Glutamatergic neuron (in vitro differentiated cells): Measurements from ENCODE around the gene STK17B. TPM values are rescaled to one million over a fixed set of nuclear protein-coding genes. Genes with fewer than 3 reads are reported as not detected.

Experiments used
- DNase-seq: peaks from one replicate; pipeline ENCODE4 v3.0.0; 2022
- H3K27ac Mint-ChIP-seq: one replicate; pipeline ENCODE4 v1.8.0; 2020; ENCODE audit warnings: mild to moderate bottlenecking, mixed read lengths, inconsistent platforms; ENCODE audit not compliant: unreplicated experiment
- H3K27me3 Mint-ChIP-seq: one replicate; pipeline ENCODE4 v1.8.0; 2020; ENCODE audit warnings: mild to moderate bottlenecking, moderate library complexity, mixed read lengths, inconsistent platforms; ENCODE audit not compliant: unreplicated experiment
- H3K36me3 Mint-ChIP-seq: one replicate; pipeline ENCODE4 v1.8.0; 2020; ENCODE audit warnings: mild to moderate bottlenecking, mixed read lengths, inconsistent platforms; ENCODE audit not compliant: unreplicated experiment
- H3K4me1 Mint-ChIP-seq: one replicate; pipeline ENCODE4 v1.8.0; 2020; ENCODE audit warnings: mild to moderate bottlenecking, low read depth, mixed read lengths, inconsistent platforms; ENCODE audit not compliant: unreplicated experiment
- H3K4me3 Mint-ChIP-seq: one replicate; pipeline ENCODE4 v1.8.0; 2020; ENCODE audit warnings: mild to moderate bottlenecking, mixed read lengths, inconsistent platforms; ENCODE audit not compliant: unreplicated experiment
- H3K9me3 Mint-ChIP-seq: one replicate; pipeline ENCODE4 v1.8.0; 2020; ENCODE audit warnings: mild to moderate bottlenecking, moderate library complexity, mixed read lengths, inconsistent platforms; ENCODE audit not compliant: unreplicated experiment
- total RNA-seq: library from RNA; stranded (reverse); fragmentation: NEBNext Ultra II Directional; extraction: Animal tissue kit (Norgen Biotek cat#: 25700); gene quantifications from one replicate; pipeline ENCODE4 v1.2.1, GENCODE V29; 2021; ENCODE audit not compliant: unreplicated experiment
- TF ChIP-seq, protein P1 (sequence below): fragments of 200-600 bp; sonication (generic); IDR thresholded peaks from one replicate; pipeline ENCODE4 v1.5.0; 2021; ENCODE audit not compliant: partially characterized antibody, unreplicated experiment

STK17B gene
- total RNA-seq, 1 donor from 2014 or later, result 2.5 TPM

DNA sequence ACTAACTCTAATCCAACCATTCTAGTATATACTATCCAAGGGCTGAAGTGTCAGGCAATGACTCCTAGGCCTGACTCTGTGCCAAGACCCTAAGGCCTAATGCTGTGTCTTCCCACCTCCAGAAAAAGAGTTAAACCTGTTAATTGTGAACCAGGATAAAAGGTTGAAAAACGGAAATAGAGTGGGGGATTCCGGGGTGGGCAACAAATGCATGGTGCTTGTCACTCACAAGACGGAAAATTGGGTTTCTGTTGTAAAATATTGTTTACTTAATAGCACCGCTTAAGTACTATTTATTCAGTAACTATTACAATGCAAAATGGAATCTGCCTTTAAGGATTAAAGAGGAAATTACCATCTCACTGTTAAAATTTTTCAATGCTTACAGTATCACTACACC lies 3.2 kb downstream of the STK17B start:
- Mint-ChIP-seq H3K27ac (no peak overlapping the region), H3K4me1 (peaks cover 6% of the 10 kb centered on the region), H3K9me3 (peaks cover 2% of the 10 kb centered on the region), H3K27me3 (no peaks in the 10 kb centered on the region), H3K36me3 (no peaks in the 10 kb centered on the region), H3K4me3 (no peak overlapping the region)
- DNase-seq, result no peak
- TF ChIP-seq, protein P1, sequence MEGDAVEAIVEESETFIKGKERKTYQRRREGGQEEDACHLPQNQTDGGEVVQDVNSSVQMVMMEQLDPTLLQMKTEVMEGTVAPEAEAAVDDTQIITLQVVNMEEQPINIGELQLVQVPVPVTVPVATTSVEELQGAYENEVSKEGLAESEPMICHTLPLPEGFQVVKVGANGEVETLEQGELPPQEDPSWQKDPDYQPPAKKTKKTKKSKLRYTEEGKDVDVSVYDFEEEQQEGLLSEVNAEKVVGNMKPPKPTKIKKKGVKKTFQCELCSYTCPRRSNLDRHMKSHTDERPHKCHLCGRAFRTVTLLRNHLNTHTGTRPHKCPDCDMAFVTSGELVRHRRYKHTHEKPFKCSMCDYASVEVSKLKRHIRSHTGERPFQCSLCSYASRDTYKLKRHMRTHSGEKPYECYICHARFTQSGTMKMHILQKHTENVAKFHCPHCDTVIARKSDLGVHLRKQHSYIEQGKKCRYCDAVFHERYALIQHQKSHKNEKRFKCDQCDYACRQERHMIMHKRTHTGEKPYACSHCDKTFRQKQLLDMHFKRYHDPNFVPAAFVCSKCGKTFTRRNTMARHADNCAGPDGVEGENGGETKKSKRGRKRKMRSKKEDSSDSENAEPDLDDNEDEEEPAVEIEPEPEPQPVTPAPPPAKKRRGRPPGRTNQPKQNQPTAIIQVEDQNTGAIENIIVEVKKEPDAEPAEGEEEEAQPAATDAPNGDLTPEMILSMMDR, result no peak

DNA sequence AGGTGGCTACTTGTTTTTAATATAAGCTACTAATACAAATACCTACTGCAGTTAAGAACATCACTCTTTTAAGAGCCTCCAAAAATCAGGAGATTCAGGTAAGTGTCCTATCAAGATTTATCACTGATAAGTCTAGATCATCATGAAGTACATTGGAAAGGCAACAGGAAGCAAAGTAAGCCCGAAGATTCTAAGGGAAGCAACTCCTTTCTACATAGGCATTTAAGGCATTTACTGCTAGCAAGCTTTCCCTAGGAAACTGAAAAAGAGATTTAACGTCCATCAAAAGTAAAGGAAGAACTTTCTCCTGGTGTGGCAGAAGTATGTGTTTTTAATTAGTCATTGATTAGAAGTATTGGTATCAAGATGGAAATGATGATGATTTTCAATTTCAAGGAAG lies 3.7 kb downstream of the STK17B start:
- no peak overlapping the region for H3K27ac Mint-ChIP-seq
- TF ChIP-seq, protein P1, result no peak
- H3K4me3 Mint-ChIP-seq, result no peak overlapping the region
- H3K36me3 Mint-ChIP-seq, result no peaks in the 10 kb centered on the region
- no peak for DNase-seq
- H3K9me3 Mint-ChIP-seq, result peaks cover 2% of the 10 kb centered on the region
- H3K4me1 Mint-ChIP-seq, result peaks cover 6% of the 10 kb centered on the region
- no peaks in the 10 kb centered on the region for H3K27me3 Mint-ChIP-seq

DNA sequence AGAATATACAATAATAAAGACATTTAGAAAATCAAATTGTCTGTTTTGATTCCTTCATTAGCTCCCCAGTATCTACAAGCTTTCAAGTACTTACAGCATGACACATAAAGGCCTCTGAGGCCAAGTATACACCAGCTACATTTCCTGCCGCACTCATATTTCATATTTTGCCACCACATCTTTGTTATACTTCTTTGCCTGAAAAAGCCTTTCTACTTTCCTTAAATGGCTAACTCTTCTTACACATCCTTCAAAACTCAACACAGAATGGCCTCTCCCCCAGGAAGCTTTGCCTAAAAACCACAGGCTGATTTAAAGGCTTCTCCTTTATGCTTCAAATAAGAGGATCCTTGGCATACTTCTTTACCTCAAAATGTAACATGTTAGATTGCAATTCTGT lies 4.5 kb downstream of the STK17B start:
- Mint-ChIP-seq H3K27ac (no peak overlapping the region), H3K36me3 (no peaks in the 10 kb centered on the region), H3K27me3 (no peaks in the 10 kb centered on the region), H3K4me1 (peaks cover 6% of the 10 kb centered on the region), H3K9me3 (peaks cover 2% of the 10 kb centered on the region), H3K4me3 (no peak overlapping the region)
- TF ChIP-seq, protein P1, result no peak
- no peak for DNase-seq

DNA sequence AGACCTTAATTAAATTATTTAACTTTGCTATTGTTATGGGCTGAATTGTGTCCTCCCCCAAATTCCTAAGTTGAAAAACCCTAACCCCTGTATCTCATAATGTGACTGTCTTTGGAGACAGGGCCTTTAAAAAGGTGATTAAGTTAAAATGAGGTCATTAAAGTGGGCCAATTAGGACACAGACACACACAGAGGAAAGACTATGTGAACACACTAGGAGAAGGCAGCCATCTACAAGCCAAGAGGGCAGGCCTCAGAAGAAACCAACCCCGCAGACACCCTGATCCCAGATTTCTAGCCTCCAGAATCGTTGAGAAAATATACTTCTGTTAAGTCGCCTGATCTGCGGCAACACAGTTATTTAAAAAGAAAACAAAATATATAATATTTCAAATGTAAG lies 6.4 kb downstream of the STK17B start:
- DNase-seq, result no peak
- H3K4me3 Mint-ChIP-seq, result no peak overlapping the region
- peaks cover under 1% of the 10 kb centered on the region for H3K9me3 Mint-ChIP-seq
- H3K27ac Mint-ChIP-seq, result no peak overlapping the region
- no peaks in the 10 kb centered on the region for H3K27me3 Mint-ChIP-seq
- H3K4me1 Mint-ChIP-seq, result peaks cover under 1% of the 10 kb centered on the region
- H3K36me3 Mint-ChIP-seq, result no peaks in the 10 kb centered on the region
- TF ChIP-seq, protein P1, result no peak

DNA sequence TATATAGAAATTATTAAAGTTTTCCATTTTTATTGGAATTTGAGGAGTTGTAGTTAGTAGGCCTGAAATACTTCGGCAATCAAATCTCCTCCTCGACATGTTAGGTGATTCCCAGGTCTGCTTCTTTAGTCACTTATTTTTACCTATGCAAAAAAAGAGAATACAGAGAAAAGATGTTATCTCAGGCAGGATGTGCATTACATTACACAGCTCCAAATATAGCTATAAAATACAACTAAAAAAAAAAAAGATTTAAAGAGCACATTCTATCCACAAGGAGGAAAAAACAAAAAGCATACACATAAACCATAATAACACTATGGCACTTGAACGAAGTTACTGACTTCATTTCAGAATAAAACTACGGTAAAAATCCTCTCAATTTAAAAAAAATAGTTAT lies 8.1 kb downstream of the STK17B start:
- Mint-ChIP-seq H3K27ac (no peak overlapping the region), H3K36me3 (no peaks in the 10 kb centered on the region), H3K4me3 (no peak overlapping the region), H3K27me3 (no peaks in the 10 kb centered on the region), H3K4me1 (no peaks in the 10 kb centered on the region), H3K9me3 (no peaks in the 10 kb centered on the region)
- DNase-seq, result no peak
- TF ChIP-seq, protein P1, result no peak
